Measurements from ENCODE around the gene FBXO42.
"Not testable (repeated sequence)": the region's sequence is repeated elsewhere in the genome, so short reads cannot be mapped to it uniquely, and the experiment has no call there.

FBXO42 gene

GRCh38 chr1:16219968-16220500 lies 132.2 kb downstream of the FBXO42 start:
- H3K9ac ChIP-seq (ENCODE audit: low read length): no peak overlapping the region
- H3K9me3 ChIP-seq (ENCODE audit: control insufficient read depth, low read length): no peaks in the 10 kb centered on the region
- H3K27me3 ChIP-seq (replicated peaks; ENCODE audit: control insufficient read depth, insufficient read depth, low read length): peaks cover 6% of the 10 kb centered on the region
- H3K4me3 ChIP-seq (ENCODE audit: low read length): no peak overlapping the region
- peaks cover 12% of the 10 kb centered on the region for H3K4me1 ChIP-seq (ENCODE audit: control insufficient read depth, insufficient read depth, low read length)
- DNase-seq (ENCODE audit: low read depth): no peak
- no peaks in the 10 kb centered on the region for H3K36me3 ChIP-seq (ENCODE audit: control insufficient read depth, insufficient read depth, low read length, severe bottlenecking)

- Histone ChIP-seq H3K4me3 (ENCODE audit: low read length) (no peak overlapping the region), H3K4me1 (ENCODE audit: control insufficient read depth, insufficient read depth, low read length) (peaks cover 12% of the 10 kb centered on the region), H3K27me3 (replicated peaks; ENCODE audit: control insufficient read depth, insufficient read depth, low read length) (peaks cover 6% of the 10 kb centered on the region), H3K9ac (ENCODE audit: low read length) (no peak overlapping the region), H3K36me3 (ENCODE audit: control insufficient read depth, insufficient read depth, low read length, severe bottlenecking) (no peaks in the 10 kb centered on the region), H3K9me3 (ENCODE audit: control insufficient read depth, low read length) (no peaks in the 10 kb centered on the region)
- DNase-seq (ENCODE audit: low read depth): no peak
Observed at GRCh38 chr1:16218674-16219071, 133.6 kb downstream of the FBXO42 start.

- H3K4me1 ChIP-seq (ENCODE audit: control insufficient read depth, insufficient read depth, low read length): peaks cover 12% of the 10 kb centered on the region
- H3K27me3 ChIP-seq (replicated peaks; ENCODE audit: control insufficient read depth, insufficient read depth, low read length): peaks cover 6% of the 10 kb centered on the region
- DNase-seq (ENCODE audit: low read depth): no peak
Observed at GRCh38 chr1:16218014-16218673, 134.1 kb downstream of the FBXO42 start.

DNA sequence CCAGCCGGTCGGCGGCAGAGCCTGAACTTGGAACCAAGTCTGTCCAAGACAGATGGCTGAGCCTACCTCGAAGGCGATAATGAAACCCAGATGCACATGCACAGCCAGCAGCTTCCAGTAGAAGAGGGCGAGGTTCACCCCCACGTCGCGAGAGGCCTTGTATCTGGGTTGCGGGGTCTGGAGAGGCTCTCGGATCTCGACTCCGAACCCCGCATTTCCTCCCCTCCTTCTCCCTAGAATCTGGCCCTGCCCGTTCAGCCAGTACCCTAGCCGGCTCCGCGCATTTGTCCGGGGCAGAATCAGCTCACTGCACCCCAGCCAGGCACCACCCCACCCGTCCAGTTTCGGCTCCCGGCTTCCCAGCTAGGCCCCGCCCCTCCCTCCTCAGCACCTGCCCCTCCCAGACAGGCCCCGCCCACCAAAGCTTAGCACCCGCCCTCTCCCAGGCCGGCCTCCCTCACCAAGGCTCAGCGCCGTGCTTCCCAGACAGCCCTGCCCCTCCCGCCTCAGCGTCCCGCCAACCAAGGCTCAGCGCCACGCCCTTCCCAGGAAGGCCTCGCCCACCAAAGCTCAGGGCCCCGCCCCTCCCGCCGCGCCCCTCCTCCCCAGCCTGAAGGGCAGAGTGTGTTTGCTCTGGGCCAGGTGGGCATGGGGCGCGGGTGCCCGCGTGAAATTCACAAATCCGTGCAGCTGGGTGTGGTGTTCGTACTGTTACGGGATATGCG lies 135.1 kb downstream of the FBXO42 start:
- peaks cover 12% of the 10 kb centered on the region for H3K4me1 ChIP-seq (ENCODE audit: control insufficient read depth, insufficient read depth, low read length)
- H3K9me3 ChIP-seq (ENCODE audit: control insufficient read depth, low read length): no peaks in the 10 kb centered on the region
- H3K27me3 ChIP-seq (replicated peaks; ENCODE audit: control insufficient read depth, insufficient read depth, low read length): peaks cover 6% of the 10 kb centered on the region
- DNase-seq (ENCODE audit: low read depth): peak; percentile 99
- H3K9ac ChIP-seq (ENCODE audit: low read length): peak overlapping the region; percentile 42
- peak overlapping the region; percentile 79 for H3K4me3 ChIP-seq (ENCODE audit: low read length)
- no peaks in the 10 kb centered on the region for H3K36me3 ChIP-seq (ENCODE audit: control insufficient read depth, insufficient read depth, low read length, severe bottlenecking)

More at GRCh38 chr1:16218014-16218673, 134.1 kb downstream of the FBXO42 start:
- no peak overlapping the region for H3K9ac ChIP-seq (ENCODE audit: low read length)
- H3K9me3 ChIP-seq (ENCODE audit: control insufficient read depth, low read length): no peaks in the 10 kb centered on the region
- H3K4me3 ChIP-seq (ENCODE audit: low read length): no peak overlapping the region
- H3K36me3 ChIP-seq (ENCODE audit: control insufficient read depth, insufficient read depth, low read length, severe bottlenecking): no peaks in the 10 kb centered on the region

DNA sequence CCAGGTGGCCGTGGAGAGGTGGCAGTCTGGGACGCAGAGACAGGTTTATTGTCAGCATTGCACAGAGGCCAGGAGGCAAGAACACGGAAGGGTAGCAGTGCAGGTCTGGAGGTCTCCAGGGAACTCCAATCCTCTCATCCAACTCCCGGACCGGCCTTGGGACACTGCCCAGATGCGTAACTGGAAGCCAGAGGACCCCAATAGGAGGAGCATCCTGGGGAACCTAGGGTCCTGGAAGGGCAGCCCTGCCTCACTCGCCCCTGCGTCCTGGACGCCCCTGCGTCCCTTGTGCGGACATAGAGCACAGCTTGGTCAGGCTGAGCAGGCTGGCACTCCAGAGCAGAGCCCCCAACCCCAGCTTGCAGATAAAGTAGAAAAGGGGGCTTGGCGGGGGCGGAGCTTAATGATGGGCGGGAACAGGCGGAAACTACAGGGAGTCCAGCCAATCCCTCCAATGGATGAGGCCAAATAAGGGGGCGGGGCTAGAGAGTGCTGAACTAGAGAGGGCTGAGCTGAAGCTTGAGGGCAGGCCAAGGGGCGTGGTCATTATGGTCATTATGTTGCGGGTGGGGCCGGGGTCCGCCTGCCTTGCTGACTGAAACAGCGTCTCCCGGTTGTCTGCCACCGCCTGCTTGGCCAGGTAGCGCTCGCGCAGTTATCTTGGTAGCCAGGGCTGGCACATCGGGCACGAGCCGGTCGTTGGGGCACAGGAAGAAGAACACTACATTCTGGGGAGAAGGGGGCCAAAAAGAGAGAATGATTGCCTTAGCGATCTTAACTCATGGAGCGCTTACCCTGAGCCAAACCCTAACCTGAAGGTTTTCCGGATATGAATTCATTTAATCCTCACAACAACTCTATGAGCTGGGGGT lies 136.2 kb downstream of the FBXO42 start:
- DNase-seq (ENCODE audit: low read depth): peak; percentile 87
- peak overlapping the region; percentile 79 for H3K4me3 ChIP-seq (ENCODE audit: low read length)
- peaks cover 6% of the 10 kb centered on the region for H3K27me3 ChIP-seq (replicated peaks; ENCODE audit: control insufficient read depth, insufficient read depth, low read length)

DNA sequence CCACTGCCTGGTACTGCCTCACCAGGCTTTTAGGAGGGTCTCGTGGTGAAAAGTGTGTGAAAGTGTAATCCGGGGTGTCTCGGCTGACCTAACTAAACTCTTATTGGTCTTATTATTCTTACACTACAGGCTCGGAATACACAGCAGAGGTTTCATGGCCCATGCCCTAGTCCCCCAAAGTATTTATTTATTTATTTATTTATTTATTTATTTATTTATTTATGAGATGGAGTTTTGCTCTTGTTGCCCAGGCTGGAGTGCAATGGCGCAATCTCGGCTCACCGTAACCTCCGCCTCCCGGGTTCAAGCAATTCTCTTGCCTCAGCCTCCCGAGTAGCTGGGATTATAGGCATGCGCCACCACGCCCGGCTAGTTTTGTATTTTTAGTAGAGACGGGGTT lies 137.0 kb downstream of the FBXO42 start:
- H3K9ac ChIP-seq (ENCODE audit: low read length); H3K4me3 ChIP-seq (ENCODE audit: low read length); H3K36me3 ChIP-seq (ENCODE audit: control insufficient read depth, insufficient read depth, low read length, severe bottlenecking); H3K27me3 ChIP-seq (replicated peaks; ENCODE audit: control insufficient read depth, insufficient read depth, low read length); H3K9me3 ChIP-seq (ENCODE audit: control insufficient read depth, low read length); DNase-seq (ENCODE audit: low read depth): not testable (repeated sequence)
- H3K4me1 ChIP-seq (ENCODE audit: control insufficient read depth, insufficient read depth, low read length): peaks cover 12% of the 10 kb centered on the region

More for the DNA sequence above, 136.2 kb downstream of the FBXO42 start:
- peak overlapping the region; percentile 42 for H3K9ac ChIP-seq (ENCODE audit: low read length)
- H3K36me3 ChIP-seq (ENCODE audit: control insufficient read depth, insufficient read depth, low read length, severe bottlenecking): no peaks in the 10 kb centered on the region
- H3K9me3 ChIP-seq (ENCODE audit: control insufficient read depth, low read length): no peaks in the 10 kb centered on the region
- H3K4me1 ChIP-seq (ENCODE audit: control insufficient read depth, insufficient read depth, low read length): peaks cover 12% of the 10 kb centered on the region

DNA sequence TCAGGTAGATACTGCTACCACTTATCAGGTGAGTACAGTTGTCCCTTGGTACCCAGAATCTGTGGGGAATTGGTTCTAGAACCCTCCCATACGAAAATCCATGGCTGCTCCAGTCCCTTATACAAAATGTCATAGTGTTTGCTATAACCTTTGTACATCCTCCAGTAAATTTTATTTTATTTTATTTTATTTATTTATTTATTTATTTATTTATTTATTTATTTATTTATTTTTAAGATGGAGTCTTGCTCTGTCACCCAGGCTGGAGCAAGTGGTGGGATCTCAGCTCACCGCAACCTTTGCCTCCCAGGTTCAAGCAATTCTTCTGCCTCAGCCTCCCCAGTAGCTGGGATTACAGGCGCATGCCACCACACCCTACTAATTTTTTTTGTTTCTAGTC lies 138.7 kb downstream of the FBXO42 start:
- H3K36me3 ChIP-seq (ENCODE audit: control insufficient read depth, insufficient read depth, low read length, severe bottlenecking); H3K9ac ChIP-seq (ENCODE audit: low read length); H3K27me3 ChIP-seq (replicated peaks; ENCODE audit: control insufficient read depth, insufficient read depth, low read length); H3K4me3 ChIP-seq (ENCODE audit: low read length); DNase-seq (ENCODE audit: low read depth); H3K9me3 ChIP-seq (ENCODE audit: control insufficient read depth, low read length): not testable (repeated sequence)
- H3K4me1 ChIP-seq (ENCODE audit: control insufficient read depth, insufficient read depth, low read length): peaks cover 12% of the 10 kb centered on the region

- Histone ChIP-seq H3K4me1 (ENCODE audit: control insufficient read depth, insufficient read depth, low read length) (peaks cover 12% of the 10 kb centered on the region), H3K27me3 (replicated peaks; ENCODE audit: control insufficient read depth, insufficient read depth, low read length) (peaks cover 8% of the 10 kb centered on the region), H3K4me3 (ENCODE audit: low read length) (no peak overlapping the region), H3K36me3 (ENCODE audit: control insufficient read depth, insufficient read depth, low read length, severe bottlenecking) (no peaks in the 10 kb centered on the region), H3K9ac (ENCODE audit: low read length) (no peak overlapping the region), H3K9me3 (ENCODE audit: control insufficient read depth, low read length) (no peaks in the 10 kb centered on the region)
- no peak for DNase-seq (ENCODE audit: low read depth)
Observed at GRCh38 chr1:16213013-16213412, 139.3 kb downstream of the FBXO42 start.

- Histone ChIP-seq H3K4me3 (ENCODE audit: low read length) (no peak within 1 kb of the TSS), H3K9me3 (ENCODE audit: control insufficient read depth, low read length) (no peaks in the 10 kb centered on the region), H3K36me3 (ENCODE audit: control insufficient read depth, insufficient read depth, low read length, severe bottlenecking) (no peaks in the 10 kb centered on the region), H3K27me3 (replicated peaks; ENCODE audit: control insufficient read depth, insufficient read depth, low read length) (peaks cover 8% of the 10 kb centered on the region), H3K9ac (ENCODE audit: low read length) (no peak within 1 kb of the TSS), H3K4me1 (ENCODE audit: control insufficient read depth, insufficient read depth, low read length) (peaks cover 9% of the 10 kb centered on the region)
- no peak for DNase-seq (ENCODE audit: low read depth)
Observed at GRCh38 chr1:16212251-16212961, 139.9 kb downstream of the FBXO42 start, which contains the start of gene ARHGEF19. Gene ARHGEF19, minus strand, starts transcription at chr1:16212652. Its CDS starts 3,598 bp downstream, at chr1:16209054.

DNA sequence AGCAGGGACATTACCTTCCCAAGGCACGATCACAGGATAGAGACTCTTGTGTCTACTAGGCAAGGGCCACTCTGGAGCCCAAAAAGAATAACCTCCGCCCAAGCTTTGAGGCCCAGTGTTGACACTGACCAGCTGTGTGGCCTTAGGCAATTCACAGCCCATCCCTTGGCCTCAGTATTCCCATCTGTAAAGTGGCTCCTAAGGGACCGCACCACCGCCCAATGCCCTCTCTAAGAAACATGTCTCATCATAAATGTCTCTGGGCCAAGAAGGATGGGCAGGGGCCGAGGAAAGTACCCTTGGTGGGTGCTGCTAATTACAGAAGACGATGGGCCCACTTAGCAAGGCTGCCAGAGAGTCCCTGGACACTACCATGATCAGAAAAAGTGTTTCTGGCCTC lies 140.5 kb downstream of the FBXO42 start:
- DNase-seq (ENCODE audit: low read depth): no peak
- no peak overlapping the region for H3K4me3 ChIP-seq (ENCODE audit: low read length)
- no peak overlapping the region for H3K9ac ChIP-seq (ENCODE audit: low read length)
- H3K9me3 ChIP-seq (ENCODE audit: control insufficient read depth, low read length): no peaks in the 10 kb centered on the region
- H3K36me3 ChIP-seq (ENCODE audit: control insufficient read depth, insufficient read depth, low read length, severe bottlenecking): no peaks in the 10 kb centered on the region
- peaks cover 6% of the 10 kb centered on the region for H3K4me1 ChIP-seq (ENCODE audit: control insufficient read depth, insufficient read depth, low read length)
- H3K27me3 ChIP-seq (replicated peaks; ENCODE audit: control insufficient read depth, insufficient read depth, low read length): peaks cover 8% of the 10 kb centered on the region

All from adipocyte (in vitro differentiated cells).